ENCODE data around the gene ORM1.

ORM1 gene

GRCh38 chr9:114290561-114290986 is 32.3 kb upstream of the ORM1 start:
- in situ Hi-C loops (cut with MboI; ENCODE audit: low sequenced_read_pairs), result loop anchor here (25.0 kb wide), 1 partner anchor 553 kb away; no protein-coding TSS in a partner anchor
- Histone ChIP-seq H3K4me1 (no peaks in the 10 kb centered on the region), H3K9me3 (0 out of 2 replicates have a peak, but pooled peaks cover 5% of the 10 kb centered on the region), H3K4me3 (no peak overlapping the region), H3K36me3 (replicated peaks) (peaks cover 43% of the 10 kb centered on the region), H3K27me3 (ENCODE audit: low read depth) (no peaks in the 10 kb centered on the region; the same call in 1 of the 2 replicates)
- DNase-seq (ENCODE audit: low spot score in 2 of 2), result no peak

GRCh38 chr9:114291064-114291474 is 31.8 kb upstream of the ORM1 start:
- 0 out of 2 replicates have a peak, but pooled peaks cover 5% of the 10 kb centered on the region for H3K9me3 ChIP-seq
- peak; percentile 33 to 81 for DNase-seq (ENCODE audit: low spot score in 2 of 2)
- peaks cover 48% of the 10 kb centered on the region for H3K36me3 ChIP-seq (replicated peaks)
- H3K4me3 ChIP-seq, result no peak overlapping the region
- H3K4me1 ChIP-seq, result no peaks in the 10 kb centered on the region
- no peaks in the 10 kb centered on the region; the same call in 1 of the 2 replicates for H3K27me3 ChIP-seq (ENCODE audit: low read depth)
- in situ Hi-C loops (cut with MboI; ENCODE audit: low sequenced_read_pairs), result loop anchor here (25.0 kb wide), 1 partner anchor 554 kb away; no protein-coding TSS in a partner anchor

- Histone ChIP-seq H3K36me3 (replicated peaks) (peaks cover 57% of the 10 kb centered on the region), H3K4me1 (no peaks in the 10 kb centered on the region), H3K27me3 (ENCODE audit: low read depth) (no peaks in the 10 kb centered on the region; the same call in 1 of the 2 replicates), H3K4me3 (no peak overlapping the region), H3K9me3 (0 out of 2 replicates have a peak, but pooled peaks cover 5% of the 10 kb centered on the region)
- in situ Hi-C loops (cut with MboI; ENCODE audit: low sequenced_read_pairs), result loop anchor here (25.0 kb wide), 1 partner anchor 555 kb away; no protein-coding TSS in a partner anchor
- DNase-seq (ENCODE audit: low spot score in 2 of 2), result peak in 1 of 2 experiments; percentile 2
Observed at GRCh38 chr9:114291886-114292590, 30.9 kb upstream of the ORM1 start.

- Histone ChIP-seq H3K36me3 (replicated peaks) (peaks cover 69% of the 10 kb centered on the region), H3K27me3 (ENCODE audit: low read depth) (no peaks in the 10 kb centered on the region; the same call in 1 of the 2 replicates), H3K4me1 (no peaks in the 10 kb centered on the region), H3K9me3 (0 out of 2 replicates have a peak, but pooled peaks cover 5% of the 10 kb centered on the region), H3K4me3 (no peak overlapping the region)
- in situ Hi-C loops (cut with MboI; ENCODE audit: low sequenced_read_pairs), result loop anchor here (25.0 kb wide), 1 partner anchor 557 kb away; no protein-coding TSS in a partner anchor
- no peak for DNase-seq (ENCODE audit: low spot score in 2 of 2)
Observed at GRCh38 chr9:114294664-114295063, 28.2 kb upstream of the ORM1 start.

GRCh38 chr9:114296338-114296737 is 26.6 kb upstream of the ORM1 start:
- no peak for DNase-seq (ENCODE audit: low spot score in 2 of 2)
- H3K4me1 ChIP-seq, result no peaks in the 10 kb centered on the region
- H3K27me3 ChIP-seq (ENCODE audit: low read depth), result no peaks in the 10 kb centered on the region; the same call in 1 of the 2 replicates
- peaks cover 67% of the 10 kb centered on the region for H3K36me3 ChIP-seq (replicated peaks)
- in situ Hi-C loops (cut with MboI; ENCODE audit: low sequenced_read_pairs), result loop anchor here (25.0 kb wide), 1 partner anchor 559 kb away; no protein-coding TSS in a partner anchor
- 0 out of 2 replicates have a peak, but pooled peaks cover 5% of the 10 kb centered on the region for H3K9me3 ChIP-seq
- no peak overlapping the region for H3K4me3 ChIP-seq

GRCh38 chr9:114299286-114300152 is 23.4 kb upstream of the ORM1 start:
- Histone ChIP-seq H3K4me1 (no peaks in the 10 kb centered on the region), H3K27me3 (ENCODE audit: low read depth) (no peaks in the 10 kb centered on the region; the same call in 1 of the 2 replicates), H3K4me3 (no peak overlapping the region), H3K36me3 (replicated peaks) (peaks cover 45% of the 10 kb centered on the region), H3K9me3 (0 out of 2 replicates have a peak, but pooled peaks cover 3% of the 10 kb centered on the region)
- in situ Hi-C loops (cut with MboI; ENCODE audit: low sequenced_read_pairs), result loop anchor here (25.0 kb wide), 1 partner anchor 562 kb away; no protein-coding TSS in a partner anchor
- DNase-seq (ENCODE audit: low spot score in 2 of 2), result peak in 1 of 2 experiments; percentile 6

GRCh38 chr9:114300153-114300845 is 22.6 kb upstream of the ORM1 start:
- Histone ChIP-seq H3K36me3 (replicated peaks) (peaks cover 37% of the 10 kb centered on the region), H3K27me3 (ENCODE audit: low read depth) (no peaks in the 10 kb centered on the region), H3K4me1 (no peaks in the 10 kb centered on the region), H3K4me3 (no peak overlapping the region), H3K9me3 (no peaks in the 10 kb centered on the region)
- DNase-seq (ENCODE audit: low spot score in 2 of 2), result peak in 1 of 2 experiments; percentile 5
- in situ Hi-C loops (cut with MboI; ENCODE audit: low sequenced_read_pairs), result no loop called here

- Histone ChIP-seq H3K27me3 (ENCODE audit: low read depth) (no peaks in the 10 kb centered on the region), H3K4me3 (no peak overlapping the region), H3K9me3 (no peaks in the 10 kb centered on the region), H3K36me3 (replicated peaks) (peaks cover 29% of the 10 kb centered on the region), H3K4me1 (peaks cover 3% of the 10 kb centered on the region; the same call in 1 of the 2 replicates)
- peak in 1 of 2 experiments; percentile 5 for DNase-seq (ENCODE audit: low spot score in 2 of 2)
- in situ Hi-C loops (cut with MboI; ENCODE audit: low sequenced_read_pairs), result no loop called here
Observed at GRCh38 chr9:114300846-114301797, 21.8 kb upstream of the ORM1 start.

GRCh38 chr9:114301798-114302565 is 20.9 kb upstream of the ORM1 start:
- Histone ChIP-seq H3K9me3 (no peaks in the 10 kb centered on the region), H3K36me3 (replicated peaks) (peaks cover 23% of the 10 kb centered on the region), H3K4me1 (peaks cover 3% of the 10 kb centered on the region; the same call in 1 of the 2 replicates), H3K4me3 (no peak overlapping the region), H3K27me3 (ENCODE audit: low read depth) (no peaks in the 10 kb centered on the region)
- in situ Hi-C loops (cut with MboI; ENCODE audit: low sequenced_read_pairs), result no loop called here
- DNase-seq (ENCODE audit: low spot score in 2 of 2), result peak in 1 of 2 experiments; percentile 2

- Histone ChIP-seq H3K4me3 (no peak overlapping the region), H3K27me3 (ENCODE audit: low read depth) (no peaks in the 10 kb centered on the region), H3K9me3 (no peaks in the 10 kb centered on the region), H3K4me1 (peaks cover 3% of the 10 kb centered on the region; the same call in 1 of the 2 replicates), H3K36me3 (replicated peaks) (peaks cover 20% of the 10 kb centered on the region)
- in situ Hi-C loops (cut with MboI; ENCODE audit: low sequenced_read_pairs), result no loop called here
- DNase-seq (ENCODE audit: low spot score in 2 of 2), result peak in 1 of 2 experiments; percentile 4
Observed at GRCh38 chr9:114302727-114303126, 20.2 kb upstream of the ORM1 start.

- no peak overlapping the region for H3K4me3 ChIP-seq
- in situ Hi-C loops (cut with MboI; ENCODE audit: low sequenced_read_pairs), result no loop called here
- H3K4me1 ChIP-seq, result peaks cover 3% of the 10 kb centered on the region; the same call in 1 of the 2 replicates
- H3K9me3 ChIP-seq, result no peaks in the 10 kb centered on the region
- no peak for DNase-seq (ENCODE audit: low spot score in 2 of 2)
- no peaks in the 10 kb centered on the region for H3K27me3 ChIP-seq (ENCODE audit: low read depth)
- H3K36me3 ChIP-seq (replicated peaks), result peaks cover 14% of the 10 kb centered on the region
Observed at GRCh38 chr9:114303571-114303970, 19.3 kb upstream of the ORM1 start.
